Measurements from ENCODE around the gene DNAJB12.

DNA sequence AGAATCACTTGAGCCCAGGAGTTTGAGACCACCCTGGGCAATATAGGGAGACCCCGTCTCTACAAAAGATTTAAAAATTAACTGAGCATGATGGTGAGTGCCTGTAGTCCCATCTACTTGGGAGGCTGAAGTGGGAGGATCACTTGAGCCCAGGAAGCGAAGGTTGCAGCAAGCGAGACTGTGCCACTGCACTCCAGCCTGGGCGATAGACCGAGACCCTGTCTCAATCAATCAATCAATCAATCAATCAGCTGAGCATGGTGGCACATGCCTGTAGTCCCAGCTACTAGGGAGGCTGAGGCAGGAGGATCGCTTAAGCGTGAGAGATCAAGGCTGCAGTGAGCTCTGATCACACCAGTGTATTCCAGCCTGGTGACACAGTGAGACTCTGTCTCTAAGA lies 40.5 kb downstream of the DNAJB12 start:
- TF ChIP-seq, protein P1, sequence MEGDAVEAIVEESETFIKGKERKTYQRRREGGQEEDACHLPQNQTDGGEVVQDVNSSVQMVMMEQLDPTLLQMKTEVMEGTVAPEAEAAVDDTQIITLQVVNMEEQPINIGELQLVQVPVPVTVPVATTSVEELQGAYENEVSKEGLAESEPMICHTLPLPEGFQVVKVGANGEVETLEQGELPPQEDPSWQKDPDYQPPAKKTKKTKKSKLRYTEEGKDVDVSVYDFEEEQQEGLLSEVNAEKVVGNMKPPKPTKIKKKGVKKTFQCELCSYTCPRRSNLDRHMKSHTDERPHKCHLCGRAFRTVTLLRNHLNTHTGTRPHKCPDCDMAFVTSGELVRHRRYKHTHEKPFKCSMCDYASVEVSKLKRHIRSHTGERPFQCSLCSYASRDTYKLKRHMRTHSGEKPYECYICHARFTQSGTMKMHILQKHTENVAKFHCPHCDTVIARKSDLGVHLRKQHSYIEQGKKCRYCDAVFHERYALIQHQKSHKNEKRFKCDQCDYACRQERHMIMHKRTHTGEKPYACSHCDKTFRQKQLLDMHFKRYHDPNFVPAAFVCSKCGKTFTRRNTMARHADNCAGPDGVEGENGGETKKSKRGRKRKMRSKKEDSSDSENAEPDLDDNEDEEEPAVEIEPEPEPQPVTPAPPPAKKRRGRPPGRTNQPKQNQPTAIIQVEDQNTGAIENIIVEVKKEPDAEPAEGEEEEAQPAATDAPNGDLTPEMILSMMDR (IDR thresholded peaks at IDR 0.05): no peak
- TF ChIP-seq POLR2A (IDR thresholded peaks at IDR 0.05) (no peak), POLR2AphosphoS5 (IDR thresholded peaks at IDR 0.05; ENCODE audit: insufficient read depth in 1 of 2, low read depth in 1 of 2) (no peak)

Data from vagina (tissue), 2 donors.